VCaP (cell line): ENCODE results near the gene TOR1A.

Experiments used
- H3K27ac ChIP-seq: fragments of 450-650 bp; 2 replicates; pipeline ENCODE4 v1.5.1; 2017
- CTCF ChIP-seq: fragments of 450-650 bp; conservative IDR thresholded peaks from 2 replicates; pipeline ENCODE4 v1.5.1; 2017; ENCODE audit warnings: mild to moderate bottlenecking, moderate library complexity

TOR1A gene

GRCh38 chr9:129813661-129814060, 10.3 kb downstream of the TOR1A start:
- peak overlapping the region; percentile 97 for H3K27ac ChIP-seq
- no peak for TF ChIP-seq CTCF

GRCh38 chr9:129812385-129812784, 11.6 kb downstream of the TOR1A start:
- peak overlapping the region; percentile 97 for H3K27ac ChIP-seq
- no peak for TF ChIP-seq CTCF

GRCh38 chr9:129811967-129812363, 12.0 kb downstream of the TOR1A start:
- H3K27ac ChIP-seq: peak overlapping the region; percentile 97
- no peak for TF ChIP-seq CTCF

GRCh38 chr9:129810788-129811187, 13.1 kb downstream of the TOR1A start:
- H3K27ac ChIP-seq: peak overlapping the region; percentile 97
- no peak for TF ChIP-seq CTCF

- TF ChIP-seq CTCF: no peak
- H3K27ac ChIP-seq: peak overlapping the region; percentile 97
These were observed 13.8 kb downstream of the TOR1A start for GRCh38 chr9:129810116-129810515.

GRCh38 chr9:129809346-129809745, 14.6 kb downstream of the TOR1A start:
- TF ChIP-seq CTCF: no peak
- peak overlapping the region; percentile 97 for H3K27ac ChIP-seq

- TF ChIP-seq CTCF: no peak
- 0 out of 2 replicates have a peak overlapping the region, but pooled peaks have one; percentile 1 for H3K27ac ChIP-seq
These were observed 17.9 kb downstream of the TOR1A start for GRCh38 chr9:129806061-129806460.

GRCh38 chr9:129803676-129804060, 20.3 kb downstream of the TOR1A start:
- peak overlapping the region; percentile 77 for H3K27ac ChIP-seq
- TF ChIP-seq CTCF: no peak
